SK-N-SH (cell line): ENCODE results near the gene MOCS2. TPM values are rescaled to one million over a fixed set of nuclear protein-coding genes. Genes with fewer than 3 reads are reported as not detected.

ENCODE experiments used
- CTCF ChIA-PET: fragments of 300-600, 350-600 bp; formaldehyde crosslinking; extraction: SDS; loops from one replicate; lab custom pipeline; 2021; lab: Yijun Ruan, JAX
- POLR2A ChIA-PET: fragments of 350-600 bp; sonication (Branson Sonifier 250); formaldehyde crosslinking; extraction: SDS; loops from one replicate; lab custom pipeline; 2020; ENCODE audit warnings: antibody characterized with exemption, inconsistent platforms; lab: Yijun Ruan, JAX
- DNase-seq: peaks from one replicate; pipeline ENCODE4 v3.0.0; 2012
- H2AFZ ChIP-seq: fragments of 200-600 bp; sonication (generic); 2 replicates; pipeline ENCODE4 v1.8.1; 2016; ENCODE audit warnings: antibody characterized with exemption, mild to moderate bottlenecking, low read depth
- H3F3A ChIP-seq: fragments of 200-600 bp; sonication (generic); replicated peaks from 2 replicates; pipeline ENCODE3; 2016; ENCODE audit warnings: antibody characterized with exemption, mild to moderate bottlenecking; ENCODE audit not compliant: insufficient read depth
- H3K27ac ChIP-seq, 2 experiments: fragments of 200-500 bp in 1 of 2; fragments of 200-600 bp in 1 of 2; sonication (Bioruptor generic) in 1 of 2; sonication (generic), shearing (Covaris generic) in 1 of 2; 2 replicates each; pipeline versions ENCODE4 v1.5.1 to v1.6.1; 2014 to 2016; ENCODE audit warnings: low read depth in 2 of 2, inconsistent platforms in 1 of 2, low read length in 1 of 2, mild to moderate bottlenecking in 1 of 2, mixed read lengths in 1 of 2
- H3K27me3 ChIP-seq: fragments of 200-600 bp; sonication (generic), shearing (Covaris generic); 2 replicates; pipeline ENCODE4 v1.6.1; 2016; ENCODE audit warnings: mixed run types; ENCODE audit not compliant: insufficient read depth
- H3K36me3 ChIP-seq, 2 experiments: fragments of 200-500 bp in 1 of 2; fragments of 200-600 bp in 1 of 2; sonication (Bioruptor generic) in 1 of 2; sonication (generic) in 1 of 2; replicated peaks in 1 of 2; 2 replicates each; pipeline versions ENCODE3 to v1.5.1; 2014 to 2016; ENCODE audit warnings: low read length in 1 of 2, mild to moderate bottlenecking in 1 of 2; ENCODE audit not compliant: insufficient read depth in 2 of 2, control insufficient read depth in 1 of 2
- H3K4me1 ChIP-seq, 2 experiments: fragments of 200-500 bp in 1 of 2; fragments of 200-600 bp in 1 of 2; sonication (Bioruptor generic) in 1 of 2; sonication (generic), shearing (Covaris generic) in 1 of 2; 2 replicates each; pipeline versions ENCODE4 v1.5.1 to v1.6.1; 2014 to 2016; ENCODE audit warnings: low read depth in 1 of 2, low read length in 1 of 2, mixed run types in 1 of 2; ENCODE audit not compliant: insufficient read depth in 2 of 2, control insufficient read depth in 1 of 2
- H3K4me2 ChIP-seq: fragments of 200-600 bp; sonication (generic), shearing (Covaris generic); 2 replicates; pipeline ENCODE4 v1.6.1; 2017; ENCODE audit warnings: mixed run types
- H3K4me3 ChIP-seq, 2 experiments: fragments of 200-500 bp in 1 of 2; fragments of 200-600 bp in 1 of 2; sonication (Bioruptor generic) in 1 of 2; sonication (generic), shearing (Covaris generic) in 1 of 2; 2 replicates each; pipeline versions ENCODE4 v1.5.1 to v1.8.1; 2014 to 2016; ENCODE audit warnings: low read depth in 2 of 2, inconsistent platforms in 1 of 2, low read length in 1 of 2, mild to moderate bottlenecking in 1 of 2, mixed read lengths in 1 of 2, moderate library complexity in 1 of 2
- H3K79me2 ChIP-seq: fragments of 200-600 bp; sonication (generic); 2 replicates; pipeline ENCODE4 v1.8.1; 2017; ENCODE audit warnings: mild to moderate bottlenecking; ENCODE audit not compliant: insufficient read depth
- H3K9ac ChIP-seq: fragments of 200-600 bp; sonication (generic); 2 replicates; pipeline ENCODE4 v1.6.1; 2017; ENCODE audit warnings: mixed run types
- H3K9me2 ChIP-seq: fragments of 200-600 bp; sonication (generic); 2 replicates; pipeline ENCODE4 v1.6.1; 2017; ENCODE audit warnings: mixed run types
- H3K9me3 ChIP-seq: fragments of 200-600 bp; sonication (generic); 2 replicates; pipeline ENCODE4 v1.6.1; 2017; ENCODE audit warnings: mixed run types, mild to moderate bottlenecking, moderate library complexity
- H4K20me1 ChIP-seq: fragments of 200-600 bp; sonication (generic); 2 replicates; pipeline ENCODE4 v1.6.1; 2017; ENCODE audit warnings: mild to moderate bottlenecking, mixed run types; ENCODE audit not compliant: insufficient read depth
- ELF1 ChIP-seq: IDR thresholded peaks from 2 replicates; pipeline ENCODE4 v1.4.0; 2012
- EZH2phosphoT487 ChIP-seq: fragments of 200-600 bp; sonication (generic); IDR thresholded peaks from 2 replicates; pipeline ENCODE4 v1.6.1; 2017; ENCODE audit warnings: low read depth, mixed run types, mild to moderate bottlenecking, antibody characterized with exemption, moderate library complexity, borderline replicate concordance
- FOXM1 ChIP-seq: IDR thresholded peaks from 2 replicates; pipeline ENCODE4 v1.4.0; 2012; ENCODE audit warnings: low read depth, mild to moderate bottlenecking
- GABPA ChIP-seq: IDR thresholded peaks from 2 replicates; pipeline ENCODE4 v1.4.0; 2012; ENCODE audit warnings: low read depth, mild to moderate bottlenecking
- NRF1 ChIP-seq: IDR thresholded peaks from 2 replicates; pipeline ENCODE4 v1.6.1; 2012; ENCODE audit warnings: low read depth, mild to moderate bottlenecking, low read length
- RCOR1 ChIP-seq: fragments of 150-350 bp; IDR thresholded peaks from 2 replicates; pipeline ENCODE4 v1.6.1; 2017; ENCODE audit warnings: antibody characterized with exemption, low read length
- RFX5 ChIP-seq: IDR thresholded peaks from 2 replicates; pipeline ENCODE4 v1.6.1; 2012; ENCODE audit warnings: mild to moderate bottlenecking, improper control_type of control experiment, low read length
- SIN3A ChIP-seq: IDR thresholded peaks from 2 replicates; pipeline ENCODE4 v1.6.1; 2012; ENCODE audit warnings: low read depth, mild to moderate bottlenecking, low read length, moderate library complexity, borderline replicate concordance
- TCF12 ChIP-seq: IDR thresholded peaks from 2 replicates; pipeline ENCODE4 v1.4.0; 2012
- TEAD4 ChIP-seq: IDR thresholded peaks from 2 replicates; pipeline ENCODE4 v1.4.0; 2012; ENCODE audit warnings: mild to moderate bottlenecking, borderline replicate concordance; ENCODE audit not compliant: insufficient read depth
- WGBS: methylation state at CpG from one replicate; pipeline ENCODE4 v1.1.6; 2017; ENCODE audit warnings: low lambda C conversion rate; 5-methylcytosine and 5-hydroxymethylcytosine counted together
- polyA plus RNA-seq, 3 experiments: library from polyadenylated mRNA; depleted of rRNA; stranded (reverse); fragments of >200 nt; gene quantifications; 2 replicates each; pipeline ENCODE4 v1.2.3, GENCODE V29; 2012
- TF ChIP-seq, protein P1 (sequence below): IDR thresholded peaks from 2 replicates; pipeline ENCODE4; 2012
- TF ChIP-seq, protein P2 (sequence below): IDR thresholded peaks from 2 replicates; pipeline ENCODE4 v1.4.0; 2012; ENCODE audit warnings: low read depth
- TF ChIP-seq, protein P3 (sequence below): IDR thresholded peaks from 2 replicates; pipeline ENCODE4 v1.6.1; 2012; ENCODE audit warnings: mild to moderate bottlenecking, low read depth, low read length, moderate library complexity
- TF ChIP-seq, protein P4 (sequence below): fragments of 150-350 bp; IDR thresholded peaks from 2 replicates; pipeline ENCODE4 v1.6.1; 2016; ENCODE audit warnings: mild to moderate bottlenecking, low read depth, low read length

The MOCS2 gene
- polyA plus RNA-seq, 1 of the 3 experiments (the other 2 are of a cell fraction) = 26.4 TPM

DNA sequence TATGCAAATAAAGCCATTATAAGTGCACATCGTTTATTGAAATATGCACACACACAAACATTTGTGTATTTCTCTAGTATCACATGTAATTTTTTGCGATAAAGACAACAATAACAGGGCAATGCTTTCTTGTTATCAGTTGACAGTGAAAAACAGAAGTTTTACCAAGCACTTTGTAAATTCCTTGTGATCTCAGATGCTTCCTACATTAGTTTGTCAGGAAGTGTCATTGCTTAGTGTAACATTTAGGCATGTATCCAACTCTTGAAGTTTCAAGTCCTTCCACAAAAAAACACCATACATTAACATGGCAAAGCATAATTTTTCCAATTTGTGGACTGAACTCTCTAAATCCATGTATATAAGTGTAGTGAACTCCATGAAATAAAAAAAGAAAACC lies 46.4 kb downstream of the MOCS2 start:
- H3K4me2 ChIP-seq = no peak overlapping the region
- no peak overlapping the region for H2AFZ ChIP-seq
- WGBS = 96% methylated on average over 2 of the region's 2 CpGs
- H3K9ac ChIP-seq = no peak overlapping the region
- no peaks in the 10 kb centered on the region for H3K27me3 ChIP-seq
- peaks cover 70 to 99% of the 10 kb centered on the region in 2 experiments for H3K36me3 ChIP-seq
- ChIA-PET POLR2A (no interaction called here), CTCF (no interaction called here)
- no peak overlapping the region for H3K4me3 ChIP-seq
- H3F3A ChIP-seq = peaks cover 21% of the 10 kb centered on the region
- H3K27ac ChIP-seq = peak overlapping the region in 1 of 2 experiments; percentile 11; a peak in 1 of 4 replicates
- H4K20me1 ChIP-seq = no peaks in the 10 kb centered on the region
- 0 out of 2 replicates have a peak, but pooled peaks cover 8% of the 10 kb centered on the region for H3K79me2 ChIP-seq
- TF ChIP-seq, protein P1, sequence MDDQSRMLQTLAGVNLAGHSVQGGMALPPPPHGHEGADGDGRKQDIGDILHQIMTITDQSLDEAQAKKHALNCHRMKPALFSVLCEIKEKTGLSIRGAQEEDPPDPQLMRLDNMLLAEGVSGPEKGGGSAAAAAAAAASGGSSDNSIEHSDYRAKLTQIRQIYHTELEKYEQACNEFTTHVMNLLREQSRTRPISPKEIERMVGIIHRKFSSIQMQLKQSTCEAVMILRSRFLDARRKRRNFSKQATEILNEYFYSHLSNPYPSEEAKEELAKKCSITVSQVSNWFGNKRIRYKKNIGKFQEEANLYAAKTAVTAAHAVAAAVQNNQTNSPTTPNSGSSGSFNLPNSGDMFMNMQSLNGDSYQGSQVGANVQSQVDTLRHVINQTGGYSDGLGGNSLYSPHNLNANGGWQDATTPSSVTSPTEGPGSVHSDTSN = peak; percentile 30; the same call in 1 of the 2 replicates
- TF ChIP-seq SIN3A (no peak), GABPA (no peak), EZH2phosphoT487 (no peak), TCF12 (peak; percentile 47; the same call in 1 of the 2 replicates)
- TF ChIP-seq, protein P2, sequence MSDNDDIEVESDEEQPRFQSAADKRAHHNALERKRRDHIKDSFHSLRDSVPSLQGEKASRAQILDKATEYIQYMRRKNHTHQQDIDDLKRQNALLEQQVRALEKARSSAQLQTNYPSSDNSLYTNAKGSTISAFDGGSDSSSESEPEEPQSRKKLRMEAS = no peak
- no peaks in the 10 kb centered on the region for H3K9me3 ChIP-seq
- no peaks in the 10 kb centered on the region for H3K9me2 ChIP-seq
- DNase-seq = no peak
- H3K4me1 ChIP-seq = peaks cover 0 to 10% of the 10 kb centered on the region in 2 experiments; a peak in 1 of 4 replicates

DNA sequence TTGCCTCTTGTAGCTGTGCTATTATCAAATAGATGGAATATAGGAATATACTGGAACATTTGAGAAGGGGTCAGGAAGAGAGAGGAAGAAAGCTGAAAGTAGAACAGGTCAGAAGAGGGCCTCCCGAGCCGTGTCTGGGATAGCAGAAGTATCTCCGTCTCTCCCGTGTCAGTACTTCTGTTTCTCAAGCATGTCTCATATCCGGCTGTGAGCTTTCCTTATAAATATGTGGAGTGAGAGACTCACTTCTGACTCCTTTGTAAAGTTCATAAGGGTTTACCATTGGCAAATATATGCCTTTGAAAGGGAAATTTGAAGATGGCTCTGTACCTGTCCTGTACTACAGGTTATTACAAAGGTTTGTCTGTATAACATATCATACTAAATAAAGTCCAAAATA lies 50.3 kb downstream of the MOCS2 start:
- H3K4me2 ChIP-seq = no peak overlapping the region
- DNase-seq = no peak
- no peak overlapping the region for H2AFZ ChIP-seq
- POLR2A ChIA-PET = interaction anchor here (0.6 kb wide), 1 partner anchor 10 kb away, joined by 3 read pairs; no protein-coding TSS in a partner anchor
- CTCF ChIA-PET = interaction anchor here (0.8 kb wide), 1 partner anchor 111 kb away, joined by 3 read pairs; no protein-coding TSS in a partner anchor
- H3K36me3 ChIP-seq = peaks cover 59 to 100% of the 10 kb centered on the region in 2 experiments
- no peak overlapping the region for H3K27ac ChIP-seq
- no peak overlapping the region for H3K9ac ChIP-seq
- 94% methylated on average over 5 of the region's 5 CpGs for WGBS
- TF ChIP-seq NRF1 = no peak
- TF ChIP-seq RFX5 = no peak
- TF ChIP-seq ELF1 = no peak
- no peak for TF ChIP-seq RCOR1
- no peaks in the 10 kb centered on the region for H3K9me2 ChIP-seq
- 0 out of 2 replicates have a peak, but pooled peaks cover under 1% of the 10 kb centered on the region for H3K79me2 ChIP-seq
- H3F3A ChIP-seq = peaks cover 33% of the 10 kb centered on the region
- no peaks in the 10 kb centered on the region for H4K20me1 ChIP-seq
- H3K4me3 ChIP-seq = no peak overlapping the region
- H3K4me1 ChIP-seq = peaks cover 0 to 10% of the 10 kb centered on the region in 2 experiments; a peak in 1 of 4 replicates
- no peaks in the 10 kb centered on the region for H3K9me3 ChIP-seq
- H3K27me3 ChIP-seq = no peaks in the 10 kb centered on the region

DNA sequence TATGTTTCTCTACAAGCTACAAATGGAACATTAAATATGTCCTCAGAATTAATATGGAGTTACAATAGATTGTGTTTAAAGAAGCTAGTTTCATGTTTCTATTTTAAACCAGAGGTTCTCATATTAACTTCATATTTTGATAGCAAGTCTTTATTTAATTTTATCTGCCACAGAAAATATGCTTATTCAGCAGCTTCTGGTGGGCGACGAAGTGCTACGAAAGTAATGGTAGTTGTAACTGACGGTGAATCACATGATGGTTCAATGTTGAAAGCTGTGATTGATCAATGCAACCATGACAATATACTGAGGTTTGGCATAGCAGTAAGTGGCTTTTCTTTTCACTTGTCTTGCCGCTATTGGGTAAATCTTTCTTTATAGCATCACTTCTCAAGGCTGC lies 54.2 kb downstream of the MOCS2 start:
- Histone ChIP-seq H3F3A (peaks cover 52% of the 10 kb centered on the region), H2AFZ (no peak overlapping the region), H3K9ac (no peak overlapping the region), H3K27me3 (no peaks in the 10 kb centered on the region), H3K4me1 (no peaks in the 10 kb centered on the region), H3K79me2 (peaks cover 6% of the 10 kb centered on the region; the same call in 1 of the 2 replicates), H3K9me2 (no peaks in the 10 kb centered on the region), H3K27ac (no peak overlapping the region), H3K4me2 (no peak overlapping the region), H3K36me3 (peaks cover 64 to 100% of the 10 kb centered on the region in 2 experiments), H3K4me3 (no peak overlapping the region), H4K20me1 (no peaks in the 10 kb centered on the region), H3K9me3 (no peaks in the 10 kb centered on the region)
- WGBS = 88% methylated on average over 5 of the region's 5 CpGs
- DNase-seq = no peak
- CTCF ChIA-PET = interaction anchor here (1.1 kb wide), 1 partner anchor 107 kb away, joined by 3 read pairs; no protein-coding TSS in a partner anchor
- POLR2A ChIA-PET = no interaction called here
- TF ChIP-seq, protein P3, sequence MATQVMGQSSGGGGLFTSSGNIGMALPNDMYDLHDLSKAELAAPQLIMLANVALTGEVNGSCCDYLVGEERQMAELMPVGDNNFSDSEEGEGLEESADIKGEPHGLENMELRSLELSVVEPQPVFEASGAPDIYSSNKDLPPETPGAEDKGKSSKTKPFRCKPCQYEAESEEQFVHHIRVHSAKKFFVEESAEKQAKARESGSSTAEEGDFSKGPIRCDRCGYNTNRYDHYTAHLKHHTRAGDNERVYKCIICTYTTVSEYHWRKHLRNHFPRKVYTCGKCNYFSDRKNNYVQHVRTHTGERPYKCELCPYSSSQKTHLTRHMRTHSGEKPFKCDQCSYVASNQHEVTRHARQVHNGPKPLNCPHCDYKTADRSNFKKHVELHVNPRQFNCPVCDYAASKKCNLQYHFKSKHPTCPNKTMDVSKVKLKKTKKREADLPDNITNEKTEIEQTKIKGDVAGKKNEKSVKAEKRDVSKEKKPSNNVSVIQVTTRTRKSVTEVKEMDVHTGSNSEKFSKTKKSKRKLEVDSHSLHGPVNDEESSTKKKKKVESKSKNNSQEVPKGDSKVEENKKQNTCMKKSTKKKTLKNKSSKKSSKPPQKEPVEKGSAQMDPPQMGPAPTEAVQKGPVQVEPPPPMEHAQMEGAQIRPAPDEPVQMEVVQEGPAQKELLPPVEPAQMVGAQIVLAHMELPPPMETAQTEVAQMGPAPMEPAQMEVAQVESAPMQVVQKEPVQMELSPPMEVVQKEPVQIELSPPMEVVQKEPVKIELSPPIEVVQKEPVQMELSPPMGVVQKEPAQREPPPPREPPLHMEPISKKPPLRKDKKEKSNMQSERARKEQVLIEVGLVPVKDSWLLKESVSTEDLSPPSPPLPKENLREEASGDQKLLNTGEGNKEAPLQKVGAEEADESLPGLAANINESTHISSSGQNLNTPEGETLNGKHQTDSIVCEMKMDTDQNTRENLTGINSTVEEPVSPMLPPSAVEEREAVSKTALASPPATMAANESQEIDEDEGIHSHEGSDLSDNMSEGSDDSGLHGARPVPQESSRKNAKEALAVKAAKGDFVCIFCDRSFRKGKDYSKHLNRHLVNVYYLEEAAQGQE = no peak
- TF ChIP-seq SIN3A (no peak), FOXM1 (no peak), TEAD4 (no peak)
- TF ChIP-seq, protein P4, sequence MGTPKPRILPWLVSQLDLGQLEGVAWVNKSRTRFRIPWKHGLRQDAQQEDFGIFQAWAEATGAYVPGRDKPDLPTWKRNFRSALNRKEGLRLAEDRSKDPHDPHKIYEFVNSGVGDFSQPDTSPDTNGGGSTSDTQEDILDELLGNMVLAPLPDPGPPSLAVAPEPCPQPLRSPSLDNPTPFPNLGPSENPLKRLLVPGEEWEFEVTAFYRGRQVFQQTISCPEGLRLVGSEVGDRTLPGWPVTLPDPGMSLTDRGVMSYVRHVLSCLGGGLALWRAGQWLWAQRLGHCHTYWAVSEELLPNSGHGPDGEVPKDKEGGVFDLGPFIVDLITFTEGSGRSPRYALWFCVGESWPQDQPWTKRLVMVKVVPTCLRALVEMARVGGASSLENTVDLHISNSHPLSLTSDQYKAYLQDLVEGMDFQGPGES = no peak
- TF ChIP-seq, protein P1 = no peak
